Right cardiac atrium (tissue), 5 donors: ENCODE data around the gene NKX6-2. TPM values are rescaled to one million over a fixed set of nuclear protein-coding genes. Genes with fewer than 3 reads are reported as not detected.

Experiments used
- ATAC-seq, 2 donors: fragments of 200-7000 bp; cut with Tn5 transposase; one replicate each; pipeline versions ENCODE4 v1.8.0 to v1.9.1; 2020; ENCODE audit warnings: moderate library complexity in 2 of 2, mild to moderate bottlenecking in 1 of 2
- DNase-seq, 3 donors: peaks; one replicate each; pipeline ENCODE4 v3.0.0-alpha.2; 2020
- H3K27ac ChIP-seq: one replicate; pipeline ENCODE4 v1.5.1; 2013; ENCODE audit warnings: mild to moderate bottlenecking, low read length, control low read depth, moderate library complexity
- H3K27me3 ChIP-seq: one replicate; pipeline ENCODE4 v1.6.1; 2013; ENCODE audit not compliant: control insufficient read depth, insufficient read depth
- H3K4me1 ChIP-seq: one replicate; pipeline ENCODE4 v1.6.1; 2013; ENCODE audit warnings: low read length; ENCODE audit not compliant: control insufficient read depth, insufficient read depth
- H3K4me3 ChIP-seq: one replicate; pipeline ENCODE4 v1.5.1; 2013; ENCODE audit warnings: low read length, control low read depth
- H3K9me3 ChIP-seq: one replicate; pipeline ENCODE4 v1.6.1; 2013; ENCODE audit warnings: low read length; ENCODE audit not compliant: control insufficient read depth
- WGBS: extraction: QIAGEN DNeasy Blood & Tissue Kit; methylation state at CpG from one replicate; pipeline ENCODE4 v1.1.7; 2013; 5-methylcytosine and 5-hydroxymethylcytosine counted together
- intact Hi-C, 4 donors: fragments of 100-400 bp; cut with DNase I; formaldehyde crosslinking; loops; one replicate each; pipeline versions ENCODE4 v1.11.0 to v1.14.0; 2022 to 2023
- polyA plus RNA-seq: library from polyadenylated mRNA; stranded (reverse); fragments of 200-250 nt; gene quantifications from one replicate; pipeline ENCODE4 v1.2.3, GENCODE V29; 2013
- total RNA-seq, 4 donors: library from RNA; stranded (reverse); fragmentation: NEBNext Ultra II Directional; extraction: Animal tissue kit (Norgen Biotek cat#: 25700); gene quantifications; one replicate each; pipeline ENCODE4 v1.2.1, GENCODE V29; 2021
- donor health status: healthy with polysubstance abuse.
- donor health status: DM: no; HTN: yes; CAD: no.
- donor health status: DM: no; HTN: no; CAD: no.
- donor health status: DM: no; HTN: yes; CAD: no; lungs with severe emphysema.
- donor health status: DM: yes; HTN: yes; CAD: no.

The NKX6-2 gene
- total and polyA plus RNA-seq, 5 donors = 0.32 TPM; not detected in 4

- peak in 1 of 3 donors; percentile 45 for DNase-seq
- no peaks in the 10 kb centered on the region for H3K27me3 ChIP-seq
Measured at GRCh38 chr10:132811891-132812481, 26.0 kb upstream of the NKX6-2 start.

GRCh38 chr10:132810807-132811700 is 25.1 kb upstream of the NKX6-2 start:
- WGBS = 75% methylated on average over 33 of the region's 33 CpGs
- Histone ChIP-seq H3K4me3 (no peak overlapping the region), H3K27me3 (no peaks in the 10 kb centered on the region), H3K4me1 (no peaks in the 10 kb centered on the region), H3K27ac (no peak overlapping the region), H3K9me3 (no peaks in the 10 kb centered on the region)
- intact Hi-C loops = no loop called here
- ATAC-seq = no peak
- peak in 1 of 3 donors; percentile 56 for DNase-seq

More at GRCh38 chr10:132811891-132812481, 26.0 kb upstream of the NKX6-2 start:
- intact Hi-C loops = no loop called here
- ATAC-seq = no peak
- Histone ChIP-seq H3K4me3 (no peak overlapping the region), H3K27ac (no peak overlapping the region), H3K9me3 (no peaks in the 10 kb centered on the region), H3K4me1 (no peaks in the 10 kb centered on the region)
- 77% methylated on average over 26 of the region's 26 CpGs for WGBS

GRCh38 chr10:132810141-132810806 is 24.3 kb upstream of the NKX6-2 start:
- Histone ChIP-seq H3K4me1 (no peaks in the 10 kb centered on the region), H3K4me3 (no peak overlapping the region), H3K27ac (no peak overlapping the region), H3K27me3 (no peaks in the 10 kb centered on the region), H3K9me3 (no peaks in the 10 kb centered on the region)
- DNase-seq (peak in 1 of 3 donors; percentile 48), ATAC-seq (no peak)
- intact Hi-C loops = no loop called here
- 77% methylated on average over 39 of the region's 39 CpGs for WGBS

- Histone ChIP-seq H3K9me3 (no peaks in the 10 kb centered on the region), H3K27ac (no peak overlapping the region), H3K4me3 (no peak overlapping the region), H3K4me1 (no peaks in the 10 kb centered on the region), H3K27me3 (no peaks in the 10 kb centered on the region)
- intact Hi-C loops = no loop called here
- ATAC-seq (no peak), DNase-seq (peak in 1 of 3 donors; percentile 44)
- WGBS = 75% methylated on average over 38 of the region's 38 CpGs
Measured at GRCh38 chr10:132809232-132810140, 23.5 kb upstream of the NKX6-2 start.

GRCh38 chr10:132808383-132809231 is 22.7 kb upstream of the NKX6-2 start:
- WGBS = 54% methylated on average over 42 of the region's 42 CpGs
- peak in 1 of 3 donors; percentile 44 for DNase-seq
- H3K4me3 ChIP-seq = no peak overlapping the region
- no peak for ATAC-seq
- no peaks in the 10 kb centered on the region for H3K27me3 ChIP-seq
- no peak overlapping the region for H3K27ac ChIP-seq
- H3K4me1 ChIP-seq = no peaks in the 10 kb centered on the region
- intact Hi-C loops = no loop called here
- H3K9me3 ChIP-seq = no peaks in the 10 kb centered on the region

- Histone ChIP-seq H3K4me3 (no peak overlapping the region), H3K27me3 (no peaks in the 10 kb centered on the region), H3K4me1 (no peaks in the 10 kb centered on the region), H3K27ac (no peak overlapping the region), H3K9me3 (no peaks in the 10 kb centered on the region)
- DNase-seq (peak in 2 of 3 donors; percentile 11 to 40), ATAC-seq (no peak)
- intact Hi-C loops = no loop called here
- WGBS = 90% methylated on average over 27 of the region's 27 CpGs
Measured at GRCh38 chr10:132807621-132808049, 21.7 kb upstream of the NKX6-2 start.

- no peaks in the 10 kb centered on the region for H3K27me3 ChIP-seq
- WGBS = 76% methylated on average over 25 of the region's 25 CpGs
Measured at GRCh38 chr10:132806561-132807003, 20.6 kb upstream of the NKX6-2 start.

GRCh38 chr10:132806110-132806509 is 20.2 kb upstream of the NKX6-2 start:
- ATAC-seq (no peak), DNase-seq (no peak)
- Histone ChIP-seq H3K27me3 (no peaks in the 10 kb centered on the region), H3K4me3 (no peak overlapping the region), H3K4me1 (no peaks in the 10 kb centered on the region), H3K27ac (no peak overlapping the region), H3K9me3 (peaks cover 3% of the 10 kb centered on the region)
- intact Hi-C loops = no loop called here
- 54% methylated on average over 7 of the region's 7 CpGs for WGBS

More at GRCh38 chr10:132806561-132807003, 20.6 kb upstream of the NKX6-2 start:
- peaks cover 3% of the 10 kb centered on the region for H3K9me3 ChIP-seq
- no peaks in the 10 kb centered on the region for H3K4me1 ChIP-seq
- no peak overlapping the region for H3K27ac ChIP-seq
- no peak overlapping the region for H3K4me3 ChIP-seq
- intact Hi-C loops = no loop called here
- ATAC-seq = no peak
- DNase-seq = peak in 1 of 3 donors; percentile 43

- Histone ChIP-seq H3K27ac (no peak overlapping the region), H3K9me3 (peaks cover 3% of the 10 kb centered on the region), H3K27me3 (no peaks in the 10 kb centered on the region), H3K4me1 (no peaks in the 10 kb centered on the region), H3K4me3 (no peak overlapping the region)
- DNase-seq (peak in 2 of 3 donors; percentile 9 to 40), ATAC-seq (no peak)
- WGBS = 50% methylated on average over 21 of the region's 21 CpGs
- intact Hi-C loops = no loop called here
Measured at GRCh38 chr10:132805599-132805998, 19.7 kb upstream of the NKX6-2 start.
